Gastroesophageal sphincter (tissue), 3 donors: Measurements from ENCODE around the gene MAGEA9B.

Experiments
- POLR2A ChIP-seq, 2 donors: fragments of 450-650 bp; IDR thresholded peaks; one replicate each; pipeline ENCODE4 v1.6.1; 2017; ENCODE audit warnings: antibody characterized with exemption in 2 of 2, mild to moderate bottlenecking in 2 of 2, moderate library complexity in 1 of 2
- POLR2AphosphoS5 ChIP-seq: sonication (generic); formaldehyde crosslinking; IDR thresholded peaks from one replicate; pipeline ENCODE4 v1.6.1; 2017; ENCODE audit warnings: antibody characterized with exemption
- TF ChIP-seq, protein P1 (sequence below), 4 experiments: fragments of 200-600 bp in 2 of 4; fragments of 450-650 bp in 2 of 4; sonication (generic) in 1 of 4; IDR thresholded peaks; one replicate each; pipeline ENCODE4 v1.5.1; 2017 to 2019; ENCODE audit warnings: antibody characterized with exemption in 4 of 4, mild to moderate bottlenecking in 2 of 4, moderate library complexity in 2 of 4

DNA sequence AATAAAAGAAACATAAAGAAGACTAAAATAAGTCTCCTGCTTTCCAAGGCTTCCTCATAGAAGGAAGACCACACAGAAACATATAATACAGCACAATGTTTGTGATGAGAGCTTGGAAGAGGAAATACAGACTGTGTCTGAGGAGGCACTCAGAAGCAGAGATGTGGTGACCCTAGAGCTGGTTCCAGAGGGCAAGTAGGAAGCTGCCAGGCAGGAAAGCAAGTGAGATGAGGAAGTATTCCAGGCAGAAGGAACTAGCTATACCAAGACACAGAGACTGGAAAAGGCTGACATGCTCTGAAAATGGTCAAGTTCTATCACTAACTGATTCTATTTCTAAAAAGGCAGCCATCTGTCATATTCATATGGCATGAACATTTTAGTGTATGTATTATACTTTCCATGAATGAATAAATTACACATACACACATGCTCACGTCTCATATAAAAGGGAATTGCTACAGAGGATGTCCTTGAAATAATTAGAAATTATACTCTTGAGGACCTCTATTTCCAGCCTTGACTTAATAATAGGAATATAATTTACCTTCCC is 24.4 kb upstream of the MAGEA9B start:
- TF ChIP-seq, protein P1, sequence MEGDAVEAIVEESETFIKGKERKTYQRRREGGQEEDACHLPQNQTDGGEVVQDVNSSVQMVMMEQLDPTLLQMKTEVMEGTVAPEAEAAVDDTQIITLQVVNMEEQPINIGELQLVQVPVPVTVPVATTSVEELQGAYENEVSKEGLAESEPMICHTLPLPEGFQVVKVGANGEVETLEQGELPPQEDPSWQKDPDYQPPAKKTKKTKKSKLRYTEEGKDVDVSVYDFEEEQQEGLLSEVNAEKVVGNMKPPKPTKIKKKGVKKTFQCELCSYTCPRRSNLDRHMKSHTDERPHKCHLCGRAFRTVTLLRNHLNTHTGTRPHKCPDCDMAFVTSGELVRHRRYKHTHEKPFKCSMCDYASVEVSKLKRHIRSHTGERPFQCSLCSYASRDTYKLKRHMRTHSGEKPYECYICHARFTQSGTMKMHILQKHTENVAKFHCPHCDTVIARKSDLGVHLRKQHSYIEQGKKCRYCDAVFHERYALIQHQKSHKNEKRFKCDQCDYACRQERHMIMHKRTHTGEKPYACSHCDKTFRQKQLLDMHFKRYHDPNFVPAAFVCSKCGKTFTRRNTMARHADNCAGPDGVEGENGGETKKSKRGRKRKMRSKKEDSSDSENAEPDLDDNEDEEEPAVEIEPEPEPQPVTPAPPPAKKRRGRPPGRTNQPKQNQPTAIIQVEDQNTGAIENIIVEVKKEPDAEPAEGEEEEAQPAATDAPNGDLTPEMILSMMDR (IDR thresholded peaks at IDR 0.05), result no peak
- TF ChIP-seq POLR2AphosphoS5, result no peak
- no peak for TF ChIP-seq POLR2A (IDR thresholded peaks at IDR 0.05)
